ENCODE measurements around the gene PSMF1.

Gene PSMF1

DNA sequence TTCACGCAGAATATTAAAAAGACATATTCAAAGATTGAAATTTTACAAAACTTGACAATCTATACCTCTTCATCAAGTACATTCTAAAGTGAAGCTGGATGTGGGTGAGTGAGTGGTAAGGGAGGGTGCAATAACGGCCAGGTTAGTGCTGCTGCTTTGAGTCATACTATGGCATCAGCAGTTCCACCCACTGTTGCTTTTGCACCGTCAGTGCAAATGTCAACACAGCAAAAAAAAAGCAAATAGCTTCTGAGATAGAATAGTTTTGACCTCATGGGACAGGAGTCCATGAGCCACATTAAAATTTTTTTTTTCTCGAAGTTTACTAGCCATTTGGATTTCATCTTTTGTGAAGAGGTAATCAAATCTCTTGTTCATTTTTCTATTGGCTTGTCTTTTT, 31.8 kb downstream of the PSMF1 start:
- TF ChIP-seq CTCF (IDR thresholded peaks at IDR 0.05; ENCODE audit: poor library complexity, severe bottlenecking), result no peak
- Histone ChIP-seq H3K4me1 (ENCODE audit: insufficient read depth, poor library complexity, severe bottlenecking) (no peaks in the 10 kb centered on the region), H3K9me3 (ENCODE audit: severe bottlenecking) (no peaks in the 10 kb centered on the region), H3K4me3 (ENCODE audit: severe bottlenecking) (no peak overlapping the region), H3K27ac (ENCODE audit: poor library complexity, severe bottlenecking) (no peak overlapping the region), H3K27me3 (ENCODE audit: insufficient read depth, poor library complexity, severe bottlenecking) (no peaks in the 10 kb centered on the region), H3K36me3 (ENCODE audit: low read depth) (peaks cover 72% of the 10 kb centered on the region)
- DNase-seq (ENCODE audit: low spot score) (no peak), ATAC-seq (ENCODE audit: low read depth) (peak; percentile 69)

GRCh38 chr20:1150968-1151367, 32.6 kb downstream of the PSMF1 start:
- Histone ChIP-seq H3K4me3 (ENCODE audit: severe bottlenecking) (no peak overlapping the region), H3K27ac (ENCODE audit: poor library complexity, severe bottlenecking) (no peak overlapping the region), H3K4me1 (ENCODE audit: insufficient read depth, poor library complexity, severe bottlenecking) (no peaks in the 10 kb centered on the region), H3K36me3 (ENCODE audit: low read depth) (peaks cover 72% of the 10 kb centered on the region), H3K27me3 (ENCODE audit: insufficient read depth, poor library complexity, severe bottlenecking) (no peaks in the 10 kb centered on the region), H3K9me3 (ENCODE audit: severe bottlenecking) (no peaks in the 10 kb centered on the region)
- no peak for TF ChIP-seq CTCF (IDR thresholded peaks at IDR 0.05; ENCODE audit: poor library complexity, severe bottlenecking)
- DNase-seq (ENCODE audit: low spot score) (no peak), ATAC-seq (ENCODE audit: low read depth) (no peak)

DNA sequence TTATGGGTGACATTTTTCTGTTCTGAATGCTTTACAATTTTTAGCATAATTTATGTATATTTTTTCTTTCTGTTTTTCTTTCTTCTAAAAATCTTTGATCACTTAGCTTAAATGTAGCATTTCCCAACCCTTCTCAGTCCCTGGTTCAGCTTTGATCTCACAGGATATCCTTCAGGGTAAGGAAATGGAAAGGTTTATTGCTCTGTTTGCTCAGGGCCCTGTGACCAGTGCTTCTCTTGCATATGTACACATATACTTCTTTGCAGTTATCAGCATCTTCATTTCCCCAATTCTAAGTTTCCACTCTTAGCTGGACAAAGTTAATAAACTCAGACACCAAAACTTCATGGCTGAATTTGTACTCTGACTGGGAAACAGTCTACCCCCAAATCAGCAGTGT, 35.8 kb downstream of the PSMF1 start:
- Histone ChIP-seq H3K27ac (ENCODE audit: poor library complexity, severe bottlenecking) (no peak overlapping the region), H3K36me3 (ENCODE audit: low read depth) (peaks cover 63% of the 10 kb centered on the region), H3K4me1 (ENCODE audit: insufficient read depth, poor library complexity, severe bottlenecking) (no peaks in the 10 kb centered on the region), H3K4me3 (ENCODE audit: severe bottlenecking) (no peak overlapping the region), H3K9me3 (ENCODE audit: severe bottlenecking) (no peaks in the 10 kb centered on the region), H3K27me3 (ENCODE audit: insufficient read depth, poor library complexity, severe bottlenecking) (no peaks in the 10 kb centered on the region)
- no peak for DNase-seq (ENCODE audit: low spot score)
- TF ChIP-seq CTCF (IDR thresholded peaks at IDR 0.05; ENCODE audit: poor library complexity, severe bottlenecking), result no peak
- no peak for ATAC-seq (ENCODE audit: low read depth)

DNA sequence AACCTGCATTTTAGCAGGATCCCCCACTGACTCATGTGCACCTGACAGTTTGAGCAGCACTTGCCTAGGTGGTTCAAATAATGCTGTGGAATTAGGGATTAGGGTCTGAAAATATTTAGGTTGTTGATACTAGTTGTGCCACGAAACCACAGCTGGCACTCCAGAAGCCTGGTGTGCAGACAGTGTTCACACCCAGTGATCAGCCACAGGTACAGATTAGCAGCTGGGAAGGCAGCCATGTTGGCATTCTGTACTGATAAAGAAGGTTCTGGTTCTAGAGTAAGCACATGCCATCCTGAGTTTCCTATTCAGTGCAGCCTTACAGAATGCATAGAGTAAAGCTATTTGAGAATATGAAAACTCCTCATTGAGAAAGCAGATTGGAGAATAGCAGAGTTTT, 36.3 kb downstream of the PSMF1 start:
- TF ChIP-seq CTCF (IDR thresholded peaks at IDR 0.05; ENCODE audit: poor library complexity, severe bottlenecking), result no peak
- Histone ChIP-seq H3K36me3 (ENCODE audit: low read depth) (peaks cover 64% of the 10 kb centered on the region), H3K9me3 (ENCODE audit: severe bottlenecking) (no peaks in the 10 kb centered on the region), H3K27ac (ENCODE audit: poor library complexity, severe bottlenecking) (no peak overlapping the region), H3K4me3 (ENCODE audit: severe bottlenecking) (no peak overlapping the region), H3K27me3 (ENCODE audit: insufficient read depth, poor library complexity, severe bottlenecking) (no peaks in the 10 kb centered on the region), H3K4me1 (ENCODE audit: insufficient read depth, poor library complexity, severe bottlenecking) (no peaks in the 10 kb centered on the region)
- ATAC-seq (ENCODE audit: low read depth) (no peak), DNase-seq (ENCODE audit: low spot score) (no peak)

- H3K4me3 ChIP-seq (ENCODE audit: severe bottlenecking), result no peak overlapping the region
- TF ChIP-seq CTCF (IDR thresholded peaks at IDR 0.05; ENCODE audit: poor library complexity, severe bottlenecking), result no peak
- H3K4me1 ChIP-seq (ENCODE audit: insufficient read depth, poor library complexity, severe bottlenecking), result no peaks in the 10 kb centered on the region
- H3K9me3 ChIP-seq (ENCODE audit: severe bottlenecking), result no peaks in the 10 kb centered on the region
- ATAC-seq (ENCODE audit: low read depth) (no peak), DNase-seq (ENCODE audit: low spot score) (no peak)
- H3K36me3 ChIP-seq (ENCODE audit: low read depth), result peaks cover 70% of the 10 kb centered on the region
- H3K27me3 ChIP-seq (ENCODE audit: insufficient read depth, poor library complexity, severe bottlenecking), result no peaks in the 10 kb centered on the region
- no peak overlapping the region for H3K27ac ChIP-seq (ENCODE audit: poor library complexity, severe bottlenecking)
Observed at GRCh38 chr20:1155342-1155741, 36.9 kb downstream of the PSMF1 start.
